Chondrocyte (in vitro differentiated cells): ENCODE measurements around the gene CSRNP3. TPM values are rescaled to one million over a fixed set of nuclear protein-coding genes. Genes with fewer than 3 reads are reported as not detected.

Experiments
- DNase-seq: peaks from one replicate; pipeline ENCODE4 v3.0.0; 2021; ENCODE audit warnings: mixed read lengths, low spot score
- H3K27ac Mint-ChIP-seq: one replicate; pipeline ENCODE4 v1.8.0; 2021; ENCODE audit warnings: mild to moderate bottlenecking, moderate library complexity, mixed read lengths; ENCODE audit not compliant: unreplicated experiment
- H3K27me3 Mint-ChIP-seq: 2 replicates; pipeline ENCODE4 v1.8.0; 2021; ENCODE audit warnings: low read depth, mixed read lengths
- H3K36me3 Mint-ChIP-seq: 2 replicates; pipeline ENCODE4 v1.8.0; 2021; ENCODE audit warnings: low read depth, mixed read lengths
- H3K4me1 Mint-ChIP-seq: 2 replicates; pipeline ENCODE4 v1.8.0; 2021; ENCODE audit warnings: low read depth, mild to moderate bottlenecking, mixed read lengths
- H3K4me3 Mint-ChIP-seq: one replicate; pipeline ENCODE4 v1.8.0; 2021; ENCODE audit warnings: mild to moderate bottlenecking, moderate library complexity, mixed read lengths; ENCODE audit not compliant: unreplicated experiment
- H3K9me3 Mint-ChIP-seq: 2 replicates; pipeline ENCODE4 v1.8.0; 2021; ENCODE audit warnings: low read depth, mixed read lengths
- CTCF ChIP-seq: fragments of 200-600 bp; sonication (generic); IDR thresholded peaks from 2 replicates; pipeline ENCODE4 v1.5.0; 2021; ENCODE audit warnings: antibody characterized with exemption, mild to moderate bottlenecking, moderate library complexity
- long read RNA-seq: library from polyadenylated mRNA; stranded (forward); transcript quantifications from one replicate; pipeline ENCODE4 v2.0.0, GENCODE V29; 2021
- total RNA-seq: library from RNA; stranded (reverse); gene quantifications from 3 replicates; pipeline ENCODE4 v1.2.1, GENCODE V29; 2021

Gene CSRNP3, protein sequence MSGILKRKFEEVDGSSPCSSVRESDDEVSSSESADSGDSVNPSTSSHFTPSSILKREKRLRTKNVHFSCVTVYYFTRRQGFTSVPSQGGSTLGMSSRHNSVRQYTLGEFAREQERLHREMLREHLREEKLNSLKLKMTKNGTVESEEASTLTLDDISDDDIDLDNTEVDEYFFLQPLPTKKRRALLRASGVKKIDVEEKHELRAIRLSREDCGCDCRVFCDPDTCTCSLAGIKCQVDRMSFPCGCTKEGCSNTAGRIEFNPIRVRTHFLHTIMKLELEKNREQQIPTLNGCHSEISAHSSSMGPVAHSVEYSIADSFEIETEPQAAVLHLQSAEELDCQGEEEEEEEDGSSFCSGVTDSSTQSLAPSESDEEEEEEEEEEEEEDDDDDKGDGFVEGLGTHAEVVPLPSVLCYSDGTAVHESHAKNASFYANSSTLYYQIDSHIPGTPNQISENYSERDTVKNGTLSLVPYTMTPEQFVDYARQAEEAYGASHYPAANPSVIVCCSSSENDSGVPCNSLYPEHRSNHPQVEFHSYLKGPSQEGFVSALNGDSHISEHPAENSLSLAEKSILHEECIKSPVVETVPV
- total RNA-seq, result 3.7 to 8.2 TPM (median 3.7 TPM) in 3 replicates
- long read RNA-seq, partial matches to known transcripts, result 0 of 2 reads
- long read RNA-seq, other reads (novel, unspliced or antisense), result 0 of 2 reads

DNA sequence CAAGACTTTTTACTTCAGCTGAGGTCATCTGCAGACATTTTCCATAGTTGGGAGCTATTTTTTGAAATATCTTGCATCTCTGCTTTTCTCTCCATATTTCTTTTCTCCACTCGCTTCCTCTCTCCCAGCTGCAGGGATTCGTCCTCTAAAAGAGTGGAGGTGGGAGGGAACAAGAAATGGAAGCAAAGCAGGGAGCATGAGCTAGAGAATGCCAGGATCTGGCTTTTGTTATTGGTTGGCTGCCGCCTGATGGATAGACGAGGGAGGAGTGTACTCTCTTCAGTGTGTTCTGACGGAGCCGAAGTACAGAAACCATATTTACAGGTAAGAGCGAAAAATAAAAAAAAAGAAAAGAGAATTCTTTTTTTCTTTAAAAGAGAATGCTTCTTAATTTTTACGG, at the start of gene CSRNP3:
CSRNP3 (plus strand) TSS at position 282 of the 400 bp plus-strand sequence. CDS start 125,368 bp downstream, outside the sequence.
- DNase-seq, result no peak
- H3K9me3 Mint-ChIP-seq, result no peaks in the 10 kb centered on the region
- H3K4me3 Mint-ChIP-seq, result peak within 1 kb of the TSS; percentile 79
- no peaks in the 10 kb centered on the region for H3K27me3 Mint-ChIP-seq
- peaks cover 21% of the 10 kb centered on the region for H3K4me1 Mint-ChIP-seq
- TF ChIP-seq CTCF, result peak; percentile 58
- H3K27ac Mint-ChIP-seq, result peak within 1 kb of the TSS; percentile 76
- no peaks in the 10 kb centered on the region for H3K36me3 Mint-ChIP-seq

DNA sequence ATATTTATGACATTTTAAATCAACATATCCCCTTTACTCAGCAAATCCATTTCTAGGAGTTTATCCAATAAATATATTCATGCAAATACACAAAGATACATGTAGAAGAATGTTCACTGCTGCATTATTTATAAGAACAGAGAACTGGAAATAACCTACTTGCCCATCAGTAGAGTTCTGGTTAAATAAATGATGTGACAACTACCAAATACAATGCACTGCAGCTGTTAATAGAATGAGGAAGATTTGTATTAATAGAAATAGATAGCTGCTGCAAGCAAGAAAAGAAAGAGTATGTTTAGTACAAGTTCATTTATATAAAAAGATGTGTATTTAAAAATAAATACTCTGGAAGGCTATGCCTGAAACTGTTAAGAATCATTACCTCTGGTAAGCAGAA, 49.3 kb upstream of the CSRNP3 start:
- Mint-ChIP-seq H3K27me3 (no peaks in the 10 kb centered on the region), H3K27ac (no peak overlapping the region), H3K36me3 (no peaks in the 10 kb centered on the region), H3K9me3 (peaks cover 20% of the 10 kb centered on the region), H3K4me1 (peaks cover 5% of the 10 kb centered on the region), H3K4me3 (no peak overlapping the region)
- DNase-seq, result no peak
- no peak for TF ChIP-seq CTCF

DNA sequence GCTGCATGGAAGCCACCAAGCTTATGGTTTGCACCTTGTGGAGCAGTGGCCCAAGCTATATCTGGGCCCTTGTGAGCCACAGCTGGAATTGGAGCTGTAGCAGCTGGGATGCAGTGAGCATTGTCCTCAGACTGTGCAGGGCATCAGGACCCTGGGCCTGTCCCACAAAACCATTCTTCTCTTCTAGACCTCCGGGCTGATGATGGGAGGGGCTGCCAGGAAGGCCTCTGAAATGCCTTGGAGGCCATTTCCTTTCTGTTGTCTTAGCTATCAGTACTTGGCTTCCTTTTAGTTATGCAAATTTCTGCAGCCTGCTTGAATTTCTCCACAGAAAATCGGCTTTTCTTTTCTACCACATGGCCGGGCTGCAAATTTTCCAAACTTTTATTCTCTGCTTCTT, 46.4 kb upstream of the CSRNP3 start:
- Mint-ChIP-seq H3K36me3 (no peaks in the 10 kb centered on the region), H3K27ac (no peak overlapping the region), H3K4me3 (no peak overlapping the region), H3K4me1 (peaks cover 3% of the 10 kb centered on the region), H3K9me3 (peaks cover 7% of the 10 kb centered on the region), H3K27me3 (no peaks in the 10 kb centered on the region)
- no peak for TF ChIP-seq CTCF
- no peak for DNase-seq

- DNase-seq, result no peak
- Mint-ChIP-seq H3K9me3 (peaks cover 7% of the 10 kb centered on the region), H3K36me3 (no peaks in the 10 kb centered on the region), H3K4me3 (no peak overlapping the region), H3K4me1 (peaks cover 9% of the 10 kb centered on the region), H3K27me3 (no peaks in the 10 kb centered on the region), H3K27ac (no peak overlapping the region)
- TF ChIP-seq CTCF, result no peak
Measured at GRCh38 chr2:165425556-165425955, 43.9 kb upstream of the CSRNP3 start.

GRCh38 chr2:165427686-165428085, 41.8 kb upstream of the CSRNP3 start:
- H3K9me3 Mint-ChIP-seq, result peaks cover 5% of the 10 kb centered on the region
- H3K27me3 Mint-ChIP-seq, result no peaks in the 10 kb centered on the region
- H3K4me1 Mint-ChIP-seq, result peaks cover 9% of the 10 kb centered on the region
- no peak for DNase-seq
- no peak for TF ChIP-seq CTCF
- no peak overlapping the region for H3K4me3 Mint-ChIP-seq
- H3K36me3 Mint-ChIP-seq, result no peaks in the 10 kb centered on the region
- H3K27ac Mint-ChIP-seq, result no peak overlapping the region
